HG03571 (cell line): ENCODE measurements around the gene RNF166.

Experiments
- ATAC-seq: cut with Tn5 transposase; IDR thresholded peaks from one replicate; pipeline ENCODE4 v1.9.1; 2021; ENCODE audit not compliant: unreplicated experiment

Gene RNF166

GRCh38 chr16:88655053-88655732, 51.0 kb downstream of the RNF166 start:
- ATAC-seq = no peak

- no peak for ATAC-seq
Observed at GRCh38 chr16:88654363-88655052, 51.7 kb downstream of the RNF166 start.

- ATAC-seq = no peak
Observed at GRCh38 chr16:88653596-88654362, 52.4 kb downstream of the RNF166 start.

GRCh38 chr16:88653101-88653500, 53.1 kb downstream of the RNF166 start:
- ATAC-seq = no peak

GRCh38 chr16:88652762-88653063, 53.5 kb downstream of the RNF166 start:
- ATAC-seq = no peak

- no peak for ATAC-seq
Observed at GRCh38 chr16:88651989-88652761, 54.0 kb downstream of the RNF166 start.

GRCh38 chr16:88651276-88651988, 54.8 kb downstream of the RNF166 start:
- peak; percentile 61 for ATAC-seq

- ATAC-seq = peak; percentile 64
Observed at GRCh38 chr16:88650749-88651275, 55.4 kb downstream of the RNF166 start, which contains the start of gene CYBA. TSS of gene CYBA (minus strand) at chr16:88651053. CDS start at chr16:88651013, 40 bp downstream.

- ATAC-seq = peak; percentile 14
Observed at GRCh38 chr16:88649924-88650748, 56.1 kb downstream of the RNF166 start.

GRCh38 chr16:88649195-88649923, 56.8 kb downstream of the RNF166 start:
- no peak for ATAC-seq

- no peak for ATAC-seq
Observed at GRCh38 chr16:88647178-88648070, 58.8 kb downstream of the RNF166 start.
